SU-DHL-6 (cell line): ENCODE results near the gene CTTN.

Experiments
- CTCF ChIP-seq: fragments of 200-600 bp; sonication (generic); IDR thresholded peaks from one replicate; pipeline ENCODE4 v1.5.1; 2017; ENCODE audit warnings: antibody characterized with exemption, mild to moderate bottlenecking, low read length, moderate library complexity; ENCODE audit not compliant: insufficient read depth, poor library complexity, severe bottlenecking
- EZH2phosphoT487 ChIP-seq: fragments of 200-600 bp; sonication (generic), shearing (Covaris generic); conservative IDR thresholded peaks from 2 replicates; pipeline ENCODE4 v1.6.1; 2018; ENCODE audit warnings: mild to moderate bottlenecking, antibody characterized with exemption, low read length, moderate library complexity, mixed read lengths

- TF ChIP-seq CTCF (no peak), EZH2phosphoT487 (no peak)
Observed at GRCh38 chr11:70352601-70353000, 45.7 kb upstream of the CTTN start.
